H1 (cell line): ENCODE results near the gene ERAP2. TPM values are rescaled to one million over a fixed set of nuclear protein-coding genes. Genes with fewer than 3 reads are reported as not detected.

Experiments
- CTCF ChIA-PET: fragments of 300-600 bp; sonication (Branson Sonifier 250); formaldehyde crosslinking; loops from one replicate; lab custom pipeline; 2021; ENCODE audit not compliant: partially characterized antibody; lab: Charles Lee
- POLR2A ChIA-PET: fragments of 300-600 bp; sonication (Branson Sonifier 250); formaldehyde crosslinking; loops from one replicate; lab custom pipeline; 2021; ENCODE audit warnings: inconsistent platforms; ENCODE audit not compliant: partially characterized antibody; lab: Charles Lee
- DNase-seq, 2 experiments: peaks; one replicate each; pipeline versions ENCODE4 v3.0.0 to v3.0.0-alpha.2; 2010 to 2022; ENCODE audit warnings: low spot score in 2 of 2, low read depth in 1 of 2, mixed read lengths in 1 of 2
- FAIRE-seq: peaks from 2 replicates; lab custom pipeline; 2011; peaks lifted over from hg19 to GRCh38; lab: Jason Lieb, UNC
- H2AFZ ChIP-seq: 2 replicates; pipeline ENCODE4 v1.8.1; 2012; ENCODE audit warnings: low read length, inconsistent platforms
- H2AK5ac ChIP-seq: 2 replicates; pipeline ENCODE4 v1.6.1; 2013; ENCODE audit warnings: low read depth, low read length
- H2BK120ac ChIP-seq: replicated peaks from 2 replicates; pipeline ENCODE3; 2013; ENCODE audit warnings: low read depth, low read length, inconsistent platforms
- H2BK12ac ChIP-seq: 2 replicates; pipeline ENCODE4 v1.6.1; 2013; ENCODE audit warnings: low read depth, low read length
- H2BK15ac ChIP-seq: 2 replicates; pipeline ENCODE4 v1.6.1; 2013; ENCODE audit warnings: low read length
- H2BK20ac ChIP-seq: 2 replicates; pipeline ENCODE4 v1.6.1; 2013; ENCODE audit warnings: low read length
- H2BK5ac ChIP-seq: 2 replicates; pipeline ENCODE4 v1.6.1; 2013; ENCODE audit warnings: low read depth, low read length
- H3K14ac ChIP-seq: 2 replicates; pipeline ENCODE4 v1.6.1; 2013; ENCODE audit warnings: inconsistent platforms; ENCODE audit not compliant: insufficient read length
- H3K18ac ChIP-seq: 2 replicates; pipeline ENCODE4 v1.6.1; 2013; ENCODE audit warnings: low read length; ENCODE audit errors: extremely low read depth
- H3K23ac ChIP-seq: 2 replicates; pipeline ENCODE4 v1.6.1; 2013; ENCODE audit warnings: inconsistent platforms; ENCODE audit not compliant: insufficient read length
- H3K23me2 ChIP-seq: 2 replicates; pipeline ENCODE4 v1.6.1; 2013; ENCODE audit warnings: low read depth, low read length
- H3K27ac ChIP-seq: 2 replicates; pipeline ENCODE4 v1.6.1; 2011; ENCODE audit warnings: low read depth, low read length, inconsistent platforms
- H3K27me3 ChIP-seq, 4 experiments: replicated peaks in 1 of 4; 1 replicate in 1 of 4; 2 replicates in 3 of 4; pipeline versions ENCODE4 v1.6.1 to v1.8.1; 2011 to 2013; ENCODE audit warnings: low read length in 3 of 4, mild to moderate bottlenecking in 3 of 4, inconsistent platforms in 2 of 4, mixed read lengths in 2 of 4, moderate library complexity in 1 of 4; ENCODE audit not compliant: control insufficient read depth in 3 of 4, insufficient read depth in 3 of 4; ENCODE audit errors: extremely low read depth in 1 of 4
- H3K36me3 ChIP-seq, 4 experiments: 2 replicates each; pipeline versions ENCODE4 v1.6.1 to v1.8.1; 2011 to 2013; ENCODE audit warnings: mild to moderate bottlenecking in 4 of 4, low read length in 3 of 4, moderate library complexity in 2 of 4, control low read depth in 1 of 4, inconsistent platforms in 1 of 4; ENCODE audit not compliant: insufficient read depth in 4 of 4, control insufficient read depth in 2 of 4
- H3K4ac ChIP-seq: replicated peaks from 2 replicates; pipeline ENCODE3; 2013; ENCODE audit warnings: low read length, low read depth, mixed read lengths, inconsistent platforms; ENCODE audit not compliant: insufficient read length
- H3K4me1 ChIP-seq, 4 experiments: replicated peaks in 1 of 4; 1 replicate in 1 of 4; 2 replicates in 3 of 4; pipeline versions ENCODE4 v1.6.1 to v1.8.1; 2011 to 2013; ENCODE audit warnings: low read length in 3 of 4, inconsistent platforms in 2 of 4, mixed read lengths in 1 of 4; ENCODE audit not compliant: insufficient read depth in 4 of 4, control insufficient read depth in 3 of 4
- H3K4me2 ChIP-seq, 2 experiments: 2 replicates each; pipeline versions ENCODE4 v1.6.1 to v1.8.1; 2011 to 2013; ENCODE audit warnings: low read depth in 2 of 2, low read length in 2 of 2, control low read depth in 1 of 2, inconsistent platforms in 1 of 2, mild to moderate bottlenecking in 1 of 2; ENCODE audit not compliant: insufficient read depth in 1 of 2
- H3K4me3 ChIP-seq, 4 experiments: fragments of 200-600, 300-600 bp in 1 of 4; sonication (generic), shearing (Covaris generic), sonication (Bioruptor Twin) in 1 of 4; 2 replicates each; pipeline versions ENCODE4 v1.5.1 to v1.8.1; 2011 to 2016; ENCODE audit warnings: low read length in 4 of 4, low read depth in 3 of 4, control low read depth in 2 of 4, inconsistent platforms in 2 of 4, mild to moderate bottlenecking in 2 of 4, mixed read lengths in 1 of 4, moderate library complexity in 1 of 4; ENCODE audit not compliant: insufficient read depth in 2 of 4; ENCODE audit errors: extremely low read depth in 1 of 4
- H3K56ac ChIP-seq: replicated peaks from 2 replicates; pipeline ENCODE3; 2013; ENCODE audit warnings: low read depth, mild to moderate bottlenecking, mixed read lengths, low read length, inconsistent platforms; ENCODE audit not compliant: insufficient read length
- H3K79me1 ChIP-seq: 2 replicates; pipeline ENCODE4 v1.6.1; 2013; ENCODE audit warnings: low read depth, low read length, control low read depth
- H3K79me2 ChIP-seq, 2 experiments: 2 replicates each; pipeline versions ENCODE4 v1.6.1 to v1.8.1; 2012 to 2013; ENCODE audit warnings: low read length in 2 of 2, mild to moderate bottlenecking in 2 of 2, inconsistent platforms in 1 of 2; ENCODE audit not compliant: insufficient read depth in 2 of 2, control insufficient read depth in 1 of 2
- H3K9ac ChIP-seq, 4 experiments: replicated peaks in 1 of 4; 1 replicate in 1 of 4; 2 replicates in 3 of 4; pipeline versions ENCODE4 v1.6.1 to v1.8.1; 2011 to 2013; ENCODE audit warnings: low read depth in 3 of 4, low read length in 3 of 4, control low read depth in 2 of 4, mild to moderate bottlenecking in 2 of 4, moderate library complexity in 2 of 4, inconsistent platforms in 1 of 4; ENCODE audit errors: extremely low read depth in 1 of 4
- H3K9me3 ChIP-seq, 2 experiments: 2 replicates each; pipeline versions ENCODE4 v1.6.1 to v1.8.1; 2012 to 2013; ENCODE audit warnings: mild to moderate bottlenecking in 2 of 2, moderate library complexity in 2 of 2, control low read depth in 1 of 2, inconsistent platforms in 1 of 2, low read depth in 1 of 2, low read length in 1 of 2, mixed read lengths in 1 of 2; ENCODE audit not compliant: insufficient read depth in 2 of 2
- H4K20me1 ChIP-seq, 2 experiments: replicated peaks in 1 of 2; 2 replicates each; pipeline versions ENCODE3 to v1.8.1; 2011 to 2013; ENCODE audit warnings: inconsistent platforms in 2 of 2, low read length in 2 of 2, mild to moderate bottlenecking in 1 of 2; ENCODE audit not compliant: insufficient read depth in 2 of 2, control insufficient read depth in 1 of 2
- H4K5ac ChIP-seq: 2 replicates; pipeline ENCODE4 v1.6.1; 2013; ENCODE audit warnings: low read length, low read depth, mixed read lengths, inconsistent platforms; ENCODE audit not compliant: insufficient read length
- H4K8ac ChIP-seq: 2 replicates; pipeline ENCODE4 v1.8.0; 2013; ENCODE audit warnings: mild to moderate bottlenecking, moderate library complexity, low read length, inconsistent platforms; ENCODE audit not compliant: insufficient read depth; ENCODE audit errors: extremely low read depth
- H4K91ac ChIP-seq: replicated peaks from 2 replicates; pipeline ENCODE3; 2013; ENCODE audit warnings: low read length, mixed read lengths, inconsistent platforms; ENCODE audit not compliant: insufficient read length
- EGR1 ChIP-seq: IDR thresholded peaks from 2 replicates; pipeline ENCODE4 v1.6.1; 2011; ENCODE audit warnings: low read depth, low read length, borderline replicate concordance
- WGBS, 2 experiments: shearing (Covaris generic) in 1 of 2; methylation state at CpG; one replicate each; pipeline versions ENCODE4 v1.1.6 to v1.1.7; 2013 to 2015; ENCODE audit warnings: low lambda C conversion rate in 2 of 2, mixed read lengths in 2 of 2, inconsistent platforms in 1 of 2, low coverage in 1 of 2, missing lambda C conversion rate in 1 of 2; ENCODE audit not compliant: insufficient replicate concordance in 2 of 2, insufficient coverage in 1 of 2, insufficient read length in 1 of 2; ENCODE audit errors: extremely low coverage in 1 of 2, missing lambda C conversion rate in 1 of 2; 5-methylcytosine and 5-hydroxymethylcytosine counted together
- polyA plus RNA-seq, 7 experiments: library from polyadenylated mRNA; depleted of rRNA in 3 of 7; stranded (reverse) in 5 of 7; unstranded in 2 of 7; fragments of >200 nt in 5 of 7; fragments of 200-250 nt in 2 of 7; gene quantifications; 1 replicate in 5 of 7; 2 replicates in 1 of 7; 4 replicates in 1 of 7; pipeline versions ENCODE4 v1.2.1 to v1.2.3, GENCODE V29; 2011 to 2013; ENCODE audit warnings: missing spikeins in 2 of 7, mixed read lengths in 2 of 7
- total RNA-seq: library from RNA; stranded (reverse); fragmentation: NEBNext Ultra II Directional; extraction: Animal tissue kit (Norgen Biotek cat#: 25700); gene quantifications from 2 replicates; pipeline ENCODE4 v1.2.1, GENCODE V29; 2021

ERAP2 gene
- total and polyA plus RNA-seq, 2 of the 8 experiments (the other 6 are each of a cell fraction or from before 2014, with no cell fraction given) = 0.14 TPM; not detected in 1

DNA sequence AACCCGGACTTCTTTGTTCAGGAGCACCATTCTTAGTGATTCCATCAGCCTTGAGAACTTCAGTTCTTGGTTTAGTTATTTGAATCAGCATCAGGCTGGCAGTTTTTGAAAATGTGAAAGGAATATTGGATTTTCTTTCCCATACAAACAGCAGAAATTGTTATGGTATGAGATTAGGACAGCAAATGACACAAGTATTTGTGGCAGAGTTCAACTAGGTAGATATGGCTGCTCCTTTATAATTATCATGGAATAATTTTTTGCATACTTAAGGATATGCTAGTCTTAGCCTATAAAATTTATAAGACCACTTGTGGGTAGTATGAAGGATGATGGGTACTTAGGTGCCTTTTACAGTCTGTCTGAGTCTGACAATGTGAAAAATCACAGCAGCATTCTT lies 25.5 kb downstream of the ERAP2 start:
- Histone ChIP-seq H3K79me1 (no peaks in the 10 kb centered on the region), H4K5ac (no peak overlapping the region), H2AK5ac (no peak overlapping the region), H2BK120ac (no peak overlapping the region), H4K91ac (no peak overlapping the region), H3K27ac (no peak overlapping the region), H3K4me2 (no peak overlapping the region), H3K9ac (no peak overlapping the region), H2BK5ac (no peak overlapping the region), H3K9me3 (no peaks in the 10 kb centered on the region), H3K79me2 (no peaks in the 10 kb centered on the region), H3K4me3 (no peak overlapping the region), H3K4ac (no peak overlapping the region), H3K14ac (no peak overlapping the region), H3K23me2 (no peaks in the 10 kb centered on the region), H3K4me1 (no peaks in the 10 kb centered on the region), H3K18ac (no peak overlapping the region), H4K8ac (no peak overlapping the region), H3K23ac (no peak overlapping the region), H2AFZ (no peak overlapping the region), H2BK20ac (no peak overlapping the region), H2BK12ac (no peak overlapping the region), H3K27me3 (peaks cover 0 to 1% (median 0%) of the 10 kb centered on the region in 4 experiments; a peak in 1 of 7 replicates), H2BK15ac (no peak overlapping the region), H3K56ac (no peak overlapping the region), H4K20me1 (no peaks in the 10 kb centered on the region), H3K36me3 (no peaks in the 10 kb centered on the region)
- WGBS, 2 experiments = 80% methylated on average over 1 of the region's 1 CpG; no CpG with 5 or more reads in 1 of the 2 experiments
- FAIRE-seq (no peak), DNase-seq (no peak)
- ChIA-PET CTCF (interaction anchor here (0.8 to 2.2 kb wide), 13 partner anchors 9 to 260 kb away, joined by 3 to 9 read pairs (median 4); partner anchors contain the start of genes ERAP2 and LIX1), POLR2A (no interaction called here)
- no peak for TF ChIP-seq EGR1
